Loucy (cell line): ENCODE results near the gene CCBE1.

ENCODE experiments used
- H2AFZ ChIP-seq: fragments of 200-600 bp; sonication (generic); 2 replicates; pipeline ENCODE4 v1.6.0; 2016; ENCODE audit warnings: antibody characterized with exemption, mild to moderate bottlenecking, low read length, moderate library complexity
- H3F3A ChIP-seq: fragments of 200-600 bp; 2 replicates; pipeline ENCODE4 v1.6.0; 2016; ENCODE audit warnings: antibody characterized with exemption, low read depth, mild to moderate bottlenecking
- H3K27me3 ChIP-seq: fragments of 200-600 bp; sonication (generic); 2 replicates; pipeline ENCODE4 v1.6.1; 2014; ENCODE audit warnings: low read length, mild to moderate bottlenecking; ENCODE audit not compliant: insufficient read depth, poor library complexity, severe bottlenecking
- H3K36me3 ChIP-seq: fragments of 200-600 bp; sonication (generic); 2 replicates; pipeline ENCODE4 v1.6.1; 2016; ENCODE audit warnings: low read length; ENCODE audit not compliant: insufficient read depth
- H3K4me1 ChIP-seq: fragments of 200-600 bp; sonication (generic); 2 replicates; pipeline ENCODE4 v1.5.1; 2014; ENCODE audit warnings: low read length, mild to moderate bottlenecking; ENCODE audit not compliant: insufficient read depth, poor library complexity, severe bottlenecking
- H3K4me2 ChIP-seq: fragments of 200-600 bp; sonication (generic); 2 replicates; pipeline ENCODE4 v1.6.0; 2014; ENCODE audit warnings: antibody characterized with exemption, low read length, low read depth, mild to moderate bottlenecking; ENCODE audit not compliant: poor library complexity, severe bottlenecking
- H3K4me3 ChIP-seq: fragments of 200-600 bp; sonication (generic); 2 replicates; pipeline ENCODE4 v1.5.1; 2014; ENCODE audit warnings: low read length, mild to moderate bottlenecking, mixed read lengths; ENCODE audit not compliant: poor library complexity, severe bottlenecking
- H3K79me2 ChIP-seq: fragments of 200-600 bp; sonication (generic); 2 replicates; pipeline ENCODE4 v1.6.1; 2014; ENCODE audit warnings: low read length; ENCODE audit not compliant: insufficient read depth
- H3K9ac ChIP-seq: fragments of 200-600 bp; sonication (generic); 2 replicates; pipeline ENCODE4 v1.6.0; 2014; ENCODE audit warnings: mild to moderate bottlenecking, low read depth, low read length, moderate library complexity; ENCODE audit not compliant: poor library complexity, severe bottlenecking
- H3K9me2 ChIP-seq: fragments of 200-600 bp; sonication (generic); replicated peaks from 2 replicates; pipeline ENCODE4 v1.6.1; 2016; ENCODE audit warnings: low read depth, low read length, mixed read lengths
- H3K9me3 ChIP-seq: fragments of 200-600 bp; sonication (generic); 2 replicates; pipeline ENCODE4 v1.6.1; 2014; ENCODE audit warnings: mild to moderate bottlenecking, antibody characterized with exemption, low read length, low read depth; ENCODE audit not compliant: insufficient read depth
- H4K20me1 ChIP-seq: fragments of 200-600 bp; sonication (generic); 2 replicates; pipeline ENCODE4 v1.6.0; 2014; ENCODE audit warnings: antibody characterized with exemption, low read length, mild to moderate bottlenecking; ENCODE audit not compliant: insufficient read depth, poor library complexity, severe bottlenecking
- EZH2phosphoT487 ChIP-seq: fragments of 200-600 bp; IDR thresholded peaks from 2 replicates; pipeline ENCODE4 v1.6.1; 2018; ENCODE audit warnings: antibody characterized with exemption, mild to moderate bottlenecking, moderate library complexity, borderline replicate concordance
- TF ChIP-seq, protein P1 (sequence below): fragments of 200-600 bp; sonication (generic); conservative IDR thresholded peaks from 2 replicates; pipeline ENCODE4 v1.5.1; 2014; ENCODE audit warnings: mild to moderate bottlenecking, antibody characterized with exemption, low read length

The CCBE1 gene

DNA sequence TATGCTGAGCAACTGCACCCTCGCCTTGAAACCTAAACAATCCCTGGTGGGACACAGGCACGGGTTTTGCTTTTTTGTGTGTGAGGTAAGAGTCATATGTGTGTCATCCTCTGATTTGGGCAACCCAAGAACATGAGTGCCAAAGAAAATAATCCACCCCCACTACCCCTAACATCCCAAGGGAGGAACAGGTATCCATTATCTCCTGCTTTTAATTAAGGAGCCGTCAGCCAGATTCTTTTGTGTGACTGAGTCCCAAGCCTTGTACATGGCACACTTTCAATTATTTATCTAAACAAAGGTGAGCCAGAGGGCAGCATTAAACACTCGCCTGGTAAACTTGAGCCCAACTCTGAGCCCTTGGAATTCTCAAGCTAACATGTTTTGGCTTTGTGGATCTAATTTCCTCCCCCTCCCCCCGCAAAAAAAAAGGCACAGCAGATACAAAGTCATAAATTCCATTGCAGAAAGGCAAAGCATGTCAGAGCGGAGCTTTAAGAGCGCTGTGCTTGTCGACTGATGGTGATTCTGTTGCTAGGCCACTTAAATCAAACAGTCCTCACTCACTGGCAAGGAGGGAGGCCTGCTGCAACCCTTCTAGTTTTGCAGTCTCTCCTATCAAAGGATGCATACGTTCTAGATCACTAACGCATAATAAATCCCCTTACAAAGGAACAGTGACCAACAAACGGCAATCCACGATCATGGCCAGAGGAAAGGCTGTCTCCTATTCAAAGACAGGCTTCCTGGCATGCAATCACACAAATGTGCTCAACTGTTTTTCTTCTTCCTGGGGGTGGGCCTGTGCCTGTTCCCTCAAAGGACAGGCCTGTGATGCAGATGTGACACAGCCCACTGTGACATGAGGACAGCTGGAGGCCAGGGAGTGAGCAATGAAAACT is 194.7 kb downstream of the CCBE1 start:
- TF ChIP-seq EZH2phosphoT487: no peak
- TF ChIP-seq, protein P1, sequence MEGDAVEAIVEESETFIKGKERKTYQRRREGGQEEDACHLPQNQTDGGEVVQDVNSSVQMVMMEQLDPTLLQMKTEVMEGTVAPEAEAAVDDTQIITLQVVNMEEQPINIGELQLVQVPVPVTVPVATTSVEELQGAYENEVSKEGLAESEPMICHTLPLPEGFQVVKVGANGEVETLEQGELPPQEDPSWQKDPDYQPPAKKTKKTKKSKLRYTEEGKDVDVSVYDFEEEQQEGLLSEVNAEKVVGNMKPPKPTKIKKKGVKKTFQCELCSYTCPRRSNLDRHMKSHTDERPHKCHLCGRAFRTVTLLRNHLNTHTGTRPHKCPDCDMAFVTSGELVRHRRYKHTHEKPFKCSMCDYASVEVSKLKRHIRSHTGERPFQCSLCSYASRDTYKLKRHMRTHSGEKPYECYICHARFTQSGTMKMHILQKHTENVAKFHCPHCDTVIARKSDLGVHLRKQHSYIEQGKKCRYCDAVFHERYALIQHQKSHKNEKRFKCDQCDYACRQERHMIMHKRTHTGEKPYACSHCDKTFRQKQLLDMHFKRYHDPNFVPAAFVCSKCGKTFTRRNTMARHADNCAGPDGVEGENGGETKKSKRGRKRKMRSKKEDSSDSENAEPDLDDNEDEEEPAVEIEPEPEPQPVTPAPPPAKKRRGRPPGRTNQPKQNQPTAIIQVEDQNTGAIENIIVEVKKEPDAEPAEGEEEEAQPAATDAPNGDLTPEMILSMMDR: no peak
- H3K27me3 ChIP-seq: no peaks in the 10 kb centered on the region
- H3K36me3 ChIP-seq: no peaks in the 10 kb centered on the region
- H3K9ac ChIP-seq: no peak overlapping the region
- no peaks in the 10 kb centered on the region for H3K9me2 ChIP-seq
- no peaks in the 10 kb centered on the region for H4K20me1 ChIP-seq
- no peaks in the 10 kb centered on the region for H3F3A ChIP-seq
- no peaks in the 10 kb centered on the region for H3K9me3 ChIP-seq
- H3K4me1 ChIP-seq: no peaks in the 10 kb centered on the region
- no peak overlapping the region for H2AFZ ChIP-seq
- no peak overlapping the region for H3K4me2 ChIP-seq
- no peak overlapping the region for H3K4me3 ChIP-seq
- no peaks in the 10 kb centered on the region for H3K79me2 ChIP-seq

DNA sequence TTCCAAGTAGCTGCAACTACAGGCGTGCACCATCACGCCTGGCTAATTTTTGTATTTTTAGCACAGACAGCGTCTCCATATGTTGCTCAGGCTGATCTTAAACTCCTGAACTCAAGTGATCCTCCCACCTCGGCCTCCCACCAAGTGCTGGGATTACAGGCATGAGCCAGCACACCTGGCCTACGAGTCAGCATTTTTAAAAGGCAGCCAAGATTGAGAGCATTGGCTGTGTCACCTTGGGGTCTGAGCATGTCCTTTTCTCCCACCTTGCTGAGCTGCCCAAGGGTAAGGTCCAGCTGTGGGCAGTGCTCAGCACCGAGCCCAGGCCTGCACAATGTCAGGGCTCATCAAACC is 195.3 kb downstream of the CCBE1 start:
- H3K4me2 ChIP-seq: no peak overlapping the region
- no peaks in the 10 kb centered on the region for H3F3A ChIP-seq
- H3K9me2 ChIP-seq: no peaks in the 10 kb centered on the region
- H3K27me3 ChIP-seq: no peaks in the 10 kb centered on the region
- no peaks in the 10 kb centered on the region for H4K20me1 ChIP-seq
- H3K36me3 ChIP-seq: no peaks in the 10 kb centered on the region
- H3K9ac ChIP-seq: no peak overlapping the region
- no peak overlapping the region for H3K4me3 ChIP-seq
- no peak overlapping the region for H2AFZ ChIP-seq
- no peaks in the 10 kb centered on the region for H3K9me3 ChIP-seq
- no peaks in the 10 kb centered on the region for H3K4me1 ChIP-seq
- TF ChIP-seq EZH2phosphoT487: no peak
- TF ChIP-seq, protein P1: no peak
- no peaks in the 10 kb centered on the region for H3K79me2 ChIP-seq

DNA sequence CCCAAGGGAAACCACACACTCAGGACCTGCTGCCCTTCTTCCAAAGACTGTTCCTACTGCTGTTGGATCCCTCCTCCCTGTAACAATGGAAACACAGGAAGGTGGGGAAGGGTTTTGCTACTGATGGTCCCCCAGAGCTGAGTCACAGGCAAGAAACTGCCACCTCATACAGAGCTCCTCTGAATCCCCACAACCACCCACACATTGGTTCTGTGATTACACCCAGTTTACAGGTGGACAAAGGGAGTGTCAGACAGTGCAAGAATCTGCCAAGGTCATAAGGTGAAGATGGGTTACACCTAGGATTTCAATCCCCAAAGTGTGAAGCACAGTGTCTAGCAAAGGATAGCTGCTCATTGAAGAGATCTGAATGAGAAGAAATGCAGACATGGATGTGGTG is 196.5 kb downstream of the CCBE1 start:
- Histone ChIP-seq H3K9ac (no peak overlapping the region), H3K36me3 (no peaks in the 10 kb centered on the region), H3K9me3 (no peaks in the 10 kb centered on the region), H3K4me3 (no peak overlapping the region), H4K20me1 (no peaks in the 10 kb centered on the region), H3K4me1 (no peaks in the 10 kb centered on the region), H3K79me2 (no peaks in the 10 kb centered on the region), H3K9me2 (no peaks in the 10 kb centered on the region), H3K4me2 (no peak overlapping the region), H3K27me3 (no peaks in the 10 kb centered on the region), H3F3A (no peaks in the 10 kb centered on the region), H2AFZ (no peak overlapping the region)
- no peak for TF ChIP-seq EZH2phosphoT487
- TF ChIP-seq, protein P1: no peak
